ENCODE data around the gene BACE1.

Gene BACE1

GRCh38 chr11:117305145-117305544, 10.9 kb downstream of the BACE1 start:
- DNase-seq, result no peak

- DNase-seq, result peak; percentile 36
Observed at GRCh38 chr11:117303646-117304315, 12.3 kb downstream of the BACE1 start.

GRCh38 chr11:117303101-117303500, 13.0 kb downstream of the BACE1 start:
- DNase-seq, result no peak

- no peak for DNase-seq
Observed at GRCh38 chr11:117302228-117302627, 13.8 kb downstream of the BACE1 start.

- no peak for DNase-seq
Observed at GRCh38 chr11:117300773-117301172, 15.3 kb downstream of the BACE1 start.

- DNase-seq, result no peak
Observed at GRCh38 chr11:117300283-117300663, 15.8 kb downstream of the BACE1 start.

GRCh38 chr11:117299351-117300282, 16.4 kb downstream of the BACE1 start:
- no peak for DNase-seq

GRCh38 chr11:117298195-117298594, 17.9 kb downstream of the BACE1 start:
- DNase-seq, result no peak

- no peak for DNase-seq
Observed at GRCh38 chr11:117296881-117297280, 19.2 kb downstream of the BACE1 start.

GRCh38 chr11:117295438-117296137, 20.5 kb downstream of the BACE1 start:
- no peak for DNase-seq

- DNase-seq, result no peak
Observed at GRCh38 chr11:117292616-117293015, 23.4 kb downstream of the BACE1 start.

GRCh38 chr11:117290809-117291396, 25.2 kb downstream of the BACE1 start, which contains the start of gene BACE1-AS:
BACE1-AS (plus strand) TSS chr11:117291346.
- DNase-seq, result no peak

- DNase-seq, result no peak
Observed at GRCh38 chr11:117289795-117290194, 26.3 kb downstream of the BACE1 start.

- DNase-seq, result no peak
Observed at GRCh38 chr11:117287668-117288067, 28.4 kb downstream of the BACE1 start.

- DNase-seq, result no peak
Observed at GRCh38 chr11:117286588-117286987, 29.5 kb downstream of the BACE1 start.

GRCh38 chr11:117284053-117284452, 32.0 kb downstream of the BACE1 start:
- no peak for DNase-seq

- no peak for DNase-seq
Observed at GRCh38 chr11:117282956-117283355, 33.1 kb downstream of the BACE1 start.

GRCh38 chr11:117281869-117282268, 34.2 kb downstream of the BACE1 start:
- DNase-seq, result no peak

GRCh38 chr11:117281159-117281558, 34.9 kb downstream of the BACE1 start:
- no peak for DNase-seq

- DNase-seq, result no peak
Observed at GRCh38 chr11:117279711-117280376, 36.2 kb downstream of the BACE1 start.

- peak; percentile 4 for DNase-seq
Observed at GRCh38 chr11:117278347-117278746, 37.7 kb downstream of the BACE1 start.

- DNase-seq, result no peak
Observed at GRCh38 chr11:117273550-117274289, 42.3 kb downstream of the BACE1 start.

Measured in suppressor macrophage treated with lipopolysaccharide for 4 hours (primary cell).